AG04450 (cell line): Measurements from ENCODE around the gene ICE2. TPM values are rescaled to one million over a fixed set of nuclear protein-coding genes. Genes with fewer than 3 reads are reported as not detected.

ENCODE experiments used
- CTCF ChIA-PET: fragments of 300-600, 350-600 bp; formaldehyde crosslinking; extraction: SDS; loops from one replicate; lab custom pipeline; 2022; ENCODE audit warnings: antibody characterized with exemption, inconsistent platforms; lab: Charles Lee
- POLR2A ChIA-PET: fragments of 350-600 bp; formaldehyde crosslinking; extraction: SDS; loops from one replicate; lab custom pipeline; 2021; ENCODE audit warnings: antibody characterized with exemption, inconsistent platforms; lab: Yijun Ruan, JAX
- DNase-seq: peaks from one replicate; pipeline ENCODE4 v3.0.0-alpha.2; 2011; ENCODE audit warnings: low read depth, low spot score
- H3K27ac ChIP-seq: one replicate; pipeline ENCODE4 v1.5.1; 2012; ENCODE audit warnings: low read depth, low read length, control low read depth
- H3K27me3 ChIP-seq: one replicate; pipeline ENCODE4 v1.6.0; 2012; ENCODE audit warnings: low read length; ENCODE audit not compliant: control insufficient read depth, insufficient read depth
- H3K4me3 ChIP-seq: 2 replicates; pipeline ENCODE4 v1.5.1; 2011; ENCODE audit warnings: mild to moderate bottlenecking, low read depth, low read length, control low read depth
- H3K9me3 ChIP-seq: 2 replicates; pipeline ENCODE4 v1.5.1; 2012; ENCODE audit warnings: low read length; ENCODE audit not compliant: control insufficient read depth, insufficient read depth
- CTCF ChIP-seq: IDR thresholded peaks from 2 replicates; pipeline ENCODE4 v1.5.1; 2011; ENCODE audit warnings: low read depth, low read length, control low read depth, inconsistent platforms
- polyA plus RNA-seq: library from polyadenylated mRNA; depleted of rRNA; stranded (reverse); fragments of >200 nt; gene quantifications from 2 replicates; pipeline ENCODE4 v1.2.3, GENCODE V29; 2011

The ICE2 gene
- polyA plus RNA-seq, 1 experiment, result 29.3 TPM

GRCh38 chr15:60395276-60396011, 83.5 kb downstream of the ICE2 start:
- DNase-seq, result no peak
- peak overlapping the region; percentile 52 for H3K27ac ChIP-seq
- H3K27me3 ChIP-seq, result no peaks in the 10 kb centered on the region
- POLR2A ChIA-PET, result interaction anchor here (0.8 to 3.8 kb wide), 3 partner anchors 21 to 33 kb away, joined by 3 to 38 read pairs (median 4); no protein-coding TSS in a partner anchor
- CTCF ChIA-PET, result interaction anchor here (0.9 to 2.0 kb wide), 2 partner anchors 36 to 49 kb away, joined by 4 to 7 read pairs; no protein-coding TSS in a partner anchor
- no peaks in the 10 kb centered on the region; the same call in 1 of the 2 replicates for H3K9me3 ChIP-seq
- no peak for TF ChIP-seq CTCF
- H3K4me3 ChIP-seq, result peak overlapping the region; percentile 96

GRCh38 chr15:60394689-60395097, 84.2 kb downstream of the ICE2 start:
- Histone ChIP-seq H3K27ac (peak overlapping the region; percentile 83), H3K4me3 (peak overlapping the region; percentile 96), H3K9me3 (no peaks in the 10 kb centered on the region; the same call in 1 of the 2 replicates), H3K27me3 (no peaks in the 10 kb centered on the region)
- no peak for TF ChIP-seq CTCF
- ChIA-PET POLR2A (interaction anchor here (0.5 to 3.8 kb wide), 5 partner anchors 21 to 578 kb away, joined by 3 to 38 read pairs (median 3); no protein-coding TSS in a partner anchor), CTCF (interaction anchor here (0.9 to 2.0 kb wide), 2 partner anchors 35 to 50 kb away, joined by 4 to 7 read pairs; no protein-coding TSS in a partner anchor)
- no peak for DNase-seq

- H3K9me3 ChIP-seq, result no peaks in the 10 kb centered on the region; the same call in 1 of the 2 replicates
- peak overlapping the region; percentile 83 for H3K27ac ChIP-seq
- DNase-seq, result no peak
- no peaks in the 10 kb centered on the region for H3K27me3 ChIP-seq
- H3K4me3 ChIP-seq, result peak overlapping the region; percentile 96
- ChIA-PET POLR2A (interaction anchor here (0.7 to 3.8 kb wide), 6 partner anchors 14 to 51 kb away, joined by 3 to 38 read pairs (median 6); no protein-coding TSS in a partner anchor), CTCF (interaction anchor here (1.0 to 2.0 kb wide), 2 partner anchors 34 to 51 kb away, joined by 3 to 7 read pairs; no protein-coding TSS in a partner anchor)
- no peak for TF ChIP-seq CTCF
Observed at GRCh38 chr15:60392986-60393790, 85.8 kb downstream of the ICE2 start.

GRCh38 chr15:60392601-60392985, 86.3 kb downstream of the ICE2 start:
- POLR2A ChIA-PET, result interaction anchor here (0.7 to 3.8 kb wide), 6 partner anchors 15 to 52 kb away, joined by 3 to 38 read pairs (median 6); no protein-coding TSS in a partner anchor
- H3K4me3 ChIP-seq, result peak overlapping the region; percentile 96
- no peaks in the 10 kb centered on the region for H3K27me3 ChIP-seq
- no peak for DNase-seq
- CTCF ChIA-PET, result no interaction called here
- no peaks in the 10 kb centered on the region; the same call in 1 of the 2 replicates for H3K9me3 ChIP-seq
- peak overlapping the region; percentile 83 for H3K27ac ChIP-seq
- no peak for TF ChIP-seq CTCF
